GM18861 (cell line): ENCODE measurements around the gene ENSA.
A peak's percentile ranks its signal among the peaks of the same experiment; 100 is the strongest.
"Not testable (repeated sequence)": the region's sequence is repeated elsewhere in the genome, so short reads cannot be mapped to it uniquely, and the experiment has no call there.

Experiments used
- ATAC-seq: cut with Tn5 transposase; IDR thresholded peaks from one replicate; pipeline ENCODE4 v1.9.1; 2021; ENCODE audit not compliant: unreplicated experiment

The ENSA gene

GRCh38 chr1:150581962-150582361, 47.5 kb downstream of the ENSA start:
- ATAC-seq: not testable (repeated sequence)

DNA sequence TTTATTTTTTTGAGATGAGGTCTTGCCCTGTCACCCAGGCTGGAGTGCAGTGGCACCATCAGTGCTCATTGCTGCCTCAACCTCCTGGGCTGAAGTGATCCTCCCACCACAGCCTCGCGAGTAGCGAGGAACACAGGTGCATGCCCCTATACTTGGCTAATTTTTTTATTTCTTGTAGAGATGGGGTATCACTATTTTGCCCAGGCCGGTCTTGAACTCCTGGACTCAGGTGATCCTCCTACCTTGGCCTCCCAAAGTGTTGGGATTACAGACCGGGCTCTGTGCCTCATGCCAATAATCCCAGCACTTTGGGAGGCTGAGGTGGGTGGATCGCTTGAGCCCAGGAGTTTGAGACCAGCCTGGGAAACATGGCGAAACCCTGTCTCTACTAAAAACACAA, 48.0 kb downstream of the ENSA start:
- not testable (repeated sequence) for ATAC-seq

DNA sequence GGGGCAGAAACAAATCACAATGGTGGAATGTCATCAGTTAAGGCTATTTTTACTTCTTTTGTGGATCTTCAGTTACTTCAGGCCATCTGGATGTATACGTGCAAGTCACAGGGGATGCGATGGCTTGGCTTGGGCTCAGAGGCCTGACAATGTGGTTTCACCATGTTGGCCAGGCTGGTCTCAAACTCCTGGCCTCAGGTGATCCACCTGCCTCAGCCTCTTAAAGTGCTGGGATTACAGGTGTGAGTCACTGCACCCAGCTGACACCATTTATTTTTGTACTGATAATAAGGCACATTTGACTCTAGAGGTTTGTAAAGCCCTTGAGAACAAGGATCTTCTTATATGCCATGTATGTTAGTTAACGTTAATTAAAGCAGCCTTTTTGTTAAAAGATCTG, 48.4 kb downstream of the ENSA start:
- ATAC-seq: not testable (repeated sequence)

DNA sequence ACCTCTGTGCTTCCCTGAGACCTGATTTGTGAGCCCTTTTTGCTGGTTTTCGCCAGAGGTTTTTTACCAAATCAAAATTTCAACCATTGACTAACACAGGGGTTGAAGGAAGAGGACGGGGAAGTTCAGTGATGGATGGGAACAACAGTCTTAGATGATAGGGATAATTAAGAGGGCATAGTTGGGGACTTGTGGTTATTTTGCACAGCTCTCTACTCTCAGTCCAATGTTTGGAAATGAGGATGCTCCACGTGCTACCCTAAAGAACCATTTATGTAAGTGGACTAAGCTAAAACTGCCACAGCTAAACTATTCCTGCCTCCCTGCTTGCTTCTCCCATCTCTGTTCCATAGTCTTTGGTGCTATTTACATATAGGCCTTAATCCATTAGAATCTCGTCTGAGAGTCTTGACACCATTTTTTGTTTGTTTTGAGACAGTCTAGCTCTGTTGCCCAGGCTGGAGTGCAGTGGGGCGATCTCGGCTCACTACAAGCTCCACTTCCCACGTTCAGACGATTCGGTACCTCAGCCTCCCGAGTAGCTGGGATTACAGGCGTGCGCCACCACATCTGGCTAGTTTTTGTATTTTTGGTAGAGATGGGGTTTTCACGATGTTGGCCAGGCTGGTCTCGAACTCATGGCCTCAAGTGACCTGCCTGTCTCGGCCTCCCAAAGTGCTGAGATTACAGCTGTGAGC, 49.3 kb downstream of the ENSA start:
- ATAC-seq: no peak

- ATAC-seq: peak; percentile 89
Observed at GRCh38 chr1:150579110-150579944, 50.1 kb downstream of the ENSA start, which contains the start of gene MCL1. Gene MCL1, minus strand, starts transcription at chr1:150579610. Its CDS starts 80 bp downstream, at chr1:150579530.

GRCh38 chr1:150578272-150579109, 50.9 kb downstream of the ENSA start:
- ATAC-seq: no peak

GRCh38 chr1:150577557-150578271, 51.7 kb downstream of the ENSA start:
- no peak for ATAC-seq

DNA sequence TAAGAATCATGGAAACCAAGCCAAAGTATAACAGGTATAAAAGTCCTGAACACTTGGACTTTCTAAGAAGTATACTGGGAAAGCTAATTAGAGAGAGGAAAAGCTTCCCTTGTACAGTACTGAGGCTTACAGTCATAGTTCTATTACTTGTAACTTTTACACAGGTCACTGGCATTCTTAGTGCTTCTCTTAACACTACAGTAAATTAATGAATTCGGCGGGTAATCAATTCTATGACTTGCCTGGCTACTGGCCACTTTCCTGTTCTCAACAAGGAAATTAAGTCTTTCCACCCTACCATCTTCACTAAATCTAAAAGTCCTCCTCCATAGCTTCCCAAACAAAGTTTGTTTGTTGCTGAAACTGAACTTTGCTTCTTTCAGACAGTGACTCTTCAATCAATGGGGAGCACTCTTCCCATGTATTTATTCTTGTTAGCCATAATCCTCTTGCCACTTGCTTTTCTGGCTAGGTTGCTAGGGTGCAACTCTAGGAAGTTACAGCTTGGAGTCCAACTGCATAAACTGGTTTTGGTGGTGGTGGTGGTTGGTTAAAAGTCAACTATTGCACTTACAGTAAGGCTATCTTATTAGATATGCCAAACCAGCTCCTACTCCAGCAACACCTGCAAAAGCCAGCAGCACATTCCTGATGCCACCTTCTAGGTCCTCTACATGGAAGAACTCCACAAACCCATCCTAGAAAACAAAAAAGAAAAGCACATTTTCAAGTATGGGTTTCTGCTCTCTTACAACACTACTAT, 52.4 kb downstream of the ENSA start:
- ATAC-seq: no peak

- ATAC-seq: no peak
Observed at GRCh38 chr1:150576367-150576711, 53.1 kb downstream of the ENSA start.

- no peak for ATAC-seq
Observed at GRCh38 chr1:150575518-150576366, 53.7 kb downstream of the ENSA start.

DNA sequence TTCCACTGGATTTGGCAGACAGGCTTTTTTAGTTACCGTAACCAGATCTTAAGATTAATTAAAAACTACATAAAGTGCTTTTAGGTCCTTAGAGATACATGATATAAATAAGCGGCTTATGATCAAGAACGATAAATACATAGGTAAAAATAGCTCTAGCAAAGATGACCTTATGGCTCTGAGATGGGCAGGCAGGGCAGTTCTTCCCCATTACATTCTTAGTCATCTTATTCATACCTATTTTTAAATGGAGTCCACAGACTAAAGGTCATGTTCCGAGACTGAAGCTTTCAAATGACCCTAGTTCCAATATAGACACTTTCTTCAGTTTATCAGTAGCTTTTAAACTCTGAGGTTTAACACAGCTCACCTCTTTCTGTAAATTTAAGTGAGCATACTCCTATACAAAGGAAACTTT, 54.3 kb downstream of the ENSA start:
- no peak for ATAC-seq

DNA sequence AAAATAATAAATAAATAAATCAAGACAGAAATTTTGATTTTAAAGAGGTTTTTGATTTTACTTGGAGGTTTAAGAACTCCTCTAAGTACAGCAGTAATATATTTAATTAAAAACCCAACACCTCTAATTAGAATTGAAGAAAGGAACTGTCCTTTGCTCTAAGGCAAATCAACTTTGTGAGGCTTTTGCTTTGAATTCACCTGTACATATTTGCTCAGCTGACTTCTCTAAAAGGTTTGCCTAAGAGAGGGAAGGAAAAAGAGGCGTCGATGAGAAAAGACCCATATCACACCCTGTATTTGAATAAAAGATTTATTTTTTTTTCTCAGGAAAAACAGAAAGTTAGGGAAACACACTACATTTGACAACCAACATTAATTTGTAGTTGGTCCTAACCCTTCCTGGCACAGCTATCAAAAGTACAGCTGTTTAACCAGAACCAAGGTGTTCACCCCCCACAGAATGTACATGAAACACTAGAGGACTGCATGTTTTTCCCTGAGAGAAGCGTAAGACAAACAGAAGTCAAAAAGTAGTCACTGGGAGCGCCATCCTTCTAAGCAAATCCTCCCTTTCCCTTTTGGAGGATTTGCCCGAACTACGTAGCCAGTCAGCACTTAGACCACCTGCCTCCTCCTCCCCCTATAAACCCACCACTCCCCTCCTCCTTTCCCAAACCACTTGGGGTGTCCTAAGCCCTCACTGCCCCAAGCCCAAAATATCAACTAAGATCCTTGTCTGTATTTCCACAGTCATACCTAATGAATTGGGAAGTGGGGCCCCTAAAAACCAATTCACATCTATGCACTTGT, 54.9 kb downstream of the ENSA start:
- ATAC-seq: no peak

DNA sequence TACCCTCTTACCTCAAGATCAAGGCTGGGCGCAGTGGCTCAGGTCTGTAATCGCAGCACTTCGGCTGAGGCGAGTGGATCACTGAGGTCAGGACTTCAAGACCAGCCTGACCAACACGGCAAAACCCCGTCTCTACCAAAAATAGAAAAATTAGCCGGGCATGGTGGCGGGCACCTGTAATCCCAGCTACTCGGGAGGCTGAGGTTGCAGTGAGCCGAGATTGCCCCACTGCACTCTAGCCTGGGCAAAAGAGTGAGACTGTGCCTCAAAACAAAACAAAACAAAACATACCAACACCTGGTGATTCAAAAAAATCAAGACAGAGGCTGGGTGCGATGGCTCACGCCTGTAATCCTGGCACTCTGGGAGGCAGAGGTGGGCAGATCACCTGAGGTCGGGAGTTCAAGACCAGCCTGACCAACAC, 55.8 kb downstream of the ENSA start:
- ATAC-seq: not testable (repeated sequence)

DNA sequence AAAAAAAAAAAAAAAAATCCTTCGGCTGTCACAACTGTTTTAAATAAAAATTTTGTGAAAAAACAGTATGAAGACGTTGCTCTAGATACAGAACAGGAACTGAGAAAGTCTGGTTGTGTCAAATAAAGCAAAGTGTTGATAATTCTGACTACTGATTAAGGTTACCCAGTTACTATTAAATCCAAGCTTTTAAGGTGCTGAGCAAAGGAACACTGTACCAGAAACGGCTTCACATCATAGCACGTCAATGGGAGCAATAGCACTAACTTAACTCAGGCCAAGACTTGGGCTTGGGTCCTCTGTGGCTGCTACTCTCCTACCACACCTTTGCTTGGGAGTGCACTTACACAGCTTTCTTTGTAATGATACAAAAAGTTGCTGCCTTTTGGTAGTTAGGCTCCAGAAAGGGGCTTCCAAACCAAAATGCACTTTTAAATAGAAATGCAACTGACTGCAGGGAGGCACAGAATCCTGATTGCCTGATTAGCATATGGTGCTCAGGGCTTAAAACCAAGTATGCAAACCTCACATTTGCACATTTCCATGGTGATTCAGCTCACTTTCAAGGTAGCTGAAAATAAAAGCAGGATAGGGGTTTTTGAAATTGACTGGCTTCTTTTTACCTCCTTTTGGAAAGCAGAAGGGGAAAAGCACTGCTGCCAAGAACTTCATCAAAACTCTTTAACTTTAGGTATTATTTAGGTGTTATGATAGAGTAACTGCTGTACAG, 56.3 kb downstream of the ENSA start:
- no peak for ATAC-seq
